ENCODE measurements around the gene MLPH. TPM values are rescaled to one million over a fixed set of nuclear protein-coding genes. Genes with fewer than 3 reads are reported as not detected.

Gene MLPH
- total RNA-seq: 100 to 1,000 TPM in 2 of 4 donors, 10 to 100 TPM in 2; 59.7 to 889 (median 182) TPM

- Histone ChIP-seq H3K27me3 (peaks cover 30% of the 10 kb centered on the region), H3K36me3 (no peaks in the 10 kb centered on the region), H3K4me1 (peaks cover 8 to 49% (median 42%) of the 10 kb centered on the region in 4 donors), H3K27ac (peak within 1 kb of the TSS; percentile 57 to 82 (median 77)), H3K9me3 (peaks cover 5 to 10% of the 10 kb centered on the region in 2 donors), H3K4me3 (peak within 1 kb of the TSS; percentile 33 to 54 (median 40))
- DNase-seq: peak; percentile 68
- intact Hi-C loops (cut with DNase I; ENCODE audit: low total_unique reads) (no loop called here), in situ Hi-C loops (cut with MboI; ENCODE audit: low pct_ligation_motif_present in 1 of 4, low pct_unique_long_range_greater_than_20kb in 1 of 4, low sequenced_read_pairs in 3 of 4) (no loop called here)
- peak; percentile 78 for TF ChIP-seq POLR2A (IDR thresholded peaks at IDR 0.05)
- TF ChIP-seq EP300 (IDR thresholded peaks at IDR 0.05; ENCODE audit: low read depth): no peak
- peak; percentile 38 to 69 (median 54) for TF ChIP-seq POLR2AphosphoS5 (IDR thresholded peaks at IDR 0.05)
- WGBS, 2 donors (ENCODE audit: low coverage in 1 of 2): 7% methylated on average over 63 of the region's 63 CpGs; no CpG with 5 or more reads in 1 of the 2 donors
Measured at GRCh38 chr2:237486819-237487448, at the start of gene MLPH. MLPH (plus strand) TSS chr2:237487251; CDS start chr2:237493427, 6,176 bp downstream.

GRCh38 chr2:237437566-237437965, 49.5 kb upstream of the MLPH start:
- H3K4me1 ChIP-seq: peaks cover 5 to 27% (median 10%) of the 10 kb centered on the region in 4 donors
- TF ChIP-seq POLR2AphosphoS5 (IDR thresholded peaks at IDR 0.05) (no peak), POLR2A (IDR thresholded peaks at IDR 0.05) (no peak), EP300 (IDR thresholded peaks at IDR 0.05; ENCODE audit: low read depth) (no peak), CTCF (IDR thresholded peaks at IDR 0.05) (no peak)
- H3K27me3 ChIP-seq: no peaks in the 10 kb centered on the region
- in situ Hi-C loops (cut with MboI; ENCODE audit: low pct_ligation_motif_present in 1 of 4, low pct_unique_long_range_greater_than_20kb in 1 of 4, low sequenced_read_pairs in 3 of 4) (no loop called here), intact Hi-C loops (cut with DNase I; ENCODE audit: low total_unique reads) (no loop called here)
- H3K4me3 ChIP-seq: no peak overlapping the region
- WGBS, 2 donors (ENCODE audit: low coverage in 1 of 2): 83 to 86% methylated on average over 1 to 4 of the region's 5 CpGs
- DNase-seq: no peak
- H3K9me3 ChIP-seq: no peaks in the 10 kb centered on the region
- H3K27ac ChIP-seq: peak overlapping the region in 1 of 4 donors; percentile 12
- no peaks in the 10 kb centered on the region for H3K36me3 ChIP-seq

- no peak overlapping the region for H3K4me3 ChIP-seq
- WGBS, 2 donors (ENCODE audit: low coverage in 1 of 2): 29 to 58% methylated on average over 5 to 8 of the region's 8 CpGs
- intact Hi-C loops (cut with DNase I; ENCODE audit: low total_unique reads) (no loop called here), in situ Hi-C loops (cut with MboI; ENCODE audit: low pct_ligation_motif_present in 1 of 4, low pct_unique_long_range_greater_than_20kb in 1 of 4, low sequenced_read_pairs in 3 of 4) (no loop called here)
- no peaks in the 10 kb centered on the region for H3K36me3 ChIP-seq
- TF ChIP-seq POLR2AphosphoS5 (IDR thresholded peaks at IDR 0.05): no peak
- peak in 1 of 5 experiments; percentile 17 for TF ChIP-seq CTCF (IDR thresholded peaks at IDR 0.05)
- peak overlapping the region in 1 of 4 donors; percentile 12 for H3K27ac ChIP-seq
- H3K27me3 ChIP-seq: no peaks in the 10 kb centered on the region
- peaks cover 5 to 27% (median 10%) of the 10 kb centered on the region in 4 donors for H3K4me1 ChIP-seq
- peak; percentile 55 for DNase-seq
- no peaks in the 10 kb centered on the region for H3K9me3 ChIP-seq
Measured at GRCh38 chr2:237438080-237438940, 48.7 kb upstream of the MLPH start.

- WGBS, 2 donors (ENCODE audit: low coverage in 1 of 2): 38% methylated on average over 2 of the region's 2 CpGs; no CpG with 5 or more reads in 1 of the 2 donors
- Histone ChIP-seq H3K27me3 (no peaks in the 10 kb centered on the region), H3K9me3 (no peaks in the 10 kb centered on the region), H3K4me1 (peaks cover 0 to 12% (median 3%) of the 10 kb centered on the region in 4 donors), H3K27ac (peak overlapping the region; percentile 4 to 62 (median 51)), H3K4me3 (no peak overlapping the region), H3K36me3 (no peaks in the 10 kb centered on the region)
- TF ChIP-seq POLR2AphosphoS5 (IDR thresholded peaks at IDR 0.05) (no peak), EP300 (IDR thresholded peaks at IDR 0.05; ENCODE audit: low read depth) (no peak), POLR2A (IDR thresholded peaks at IDR 0.05) (no peak), CTCF (IDR thresholded peaks at IDR 0.05) (no peak)
- intact Hi-C loops (cut with DNase I; ENCODE audit: low total_unique reads) (no loop called here), in situ Hi-C loops (cut with MboI; ENCODE audit: low pct_ligation_motif_present in 1 of 4, low pct_unique_long_range_greater_than_20kb in 1 of 4, low sequenced_read_pairs in 3 of 4) (no loop called here)
- no peak for DNase-seq
Measured at GRCh38 chr2:237440819-237441281, 46.2 kb upstream of the MLPH start.

All from transverse colon (tissue), 4 donors.